GM18861 (cell line): ENCODE measurements around the gene GMCL1.
A peak's percentile ranks its signal among the peaks of the same experiment; 100 is the strongest.
"Not testable (repeated sequence)": the region's sequence is repeated elsewhere in the genome, so short reads cannot be mapped to it uniquely, and the experiment has no call there.

Source experiments
- ATAC-seq: cut with Tn5 transposase; IDR thresholded peaks from one replicate; pipeline ENCODE4 v1.9.1; 2021; ENCODE audit not compliant: unreplicated experiment

The GMCL1 gene

GRCh38 chr2:69805887-69806286 is 23.6 kb upstream of the GMCL1 start:
- ATAC-seq: no peak

GRCh38 chr2:69807821-69808540 is 21.5 kb upstream of the GMCL1 start:
- no peak for ATAC-seq

- no peak for ATAC-seq
These were observed 18.9 kb upstream of the GMCL1 start for GRCh38 chr2:69810550-69810949.

GRCh38 chr2:69811018-69811417 is 18.4 kb upstream of the GMCL1 start:
- ATAC-seq: no peak

GRCh38 chr2:69811591-69811990 is 17.9 kb upstream of the GMCL1 start:
- no peak for ATAC-seq

- no peak for ATAC-seq
These were observed 13.7 kb upstream of the GMCL1 start for GRCh38 chr2:69815717-69816116.

- ATAC-seq: no peak
These were observed 12.4 kb upstream of the GMCL1 start for GRCh38 chr2:69816923-69817542.

- no peak for ATAC-seq
These were observed 11.5 kb upstream of the GMCL1 start for GRCh38 chr2:69817729-69818501.

- no peak for ATAC-seq
These were observed 1.5 kb upstream of the GMCL1 start for GRCh38 chr2:69827796-69828540.

GRCh38 chr2:69828938-69829255 is 563 bp upstream of the GMCL1 start:
- ATAC-seq: peak; percentile 1

- peak; percentile 18 for ATAC-seq
These were observed 815 bp downstream of the GMCL1 start for GRCh38 chr2:69830045-69830905.

GRCh38 chr2:69830906-69831241 is 1.4 kb downstream of the GMCL1 start:
- not testable (repeated sequence) for ATAC-seq

- no peak for ATAC-seq
These were observed 2.0 kb downstream of the GMCL1 start for GRCh38 chr2:69831354-69831905.

GRCh38 chr2:69833752-69834151 is 4.3 kb downstream of the GMCL1 start:
- ATAC-seq: no peak

GRCh38 chr2:69835666-69836065 is 6.2 kb downstream of the GMCL1 start:
- no peak for ATAC-seq

- no peak for ATAC-seq
These were observed 6.9 kb downstream of the GMCL1 start for GRCh38 chr2:69836316-69836715.

GRCh38 chr2:69837533-69837932 is 8.1 kb downstream of the GMCL1 start:
- no peak for ATAC-seq

- no peak for ATAC-seq
These were observed 14.5 kb downstream of the GMCL1 start for GRCh38 chr2:69843993-69844392.

- ATAC-seq: no peak
These were observed 15.1 kb downstream of the GMCL1 start for GRCh38 chr2:69844560-69844959.
